Measurements from ENCODE around the gene TEFM. TPM values are rescaled to one million over a fixed set of nuclear protein-coding genes. Genes with fewer than 3 reads are reported as not detected.
"Not testable (repeated sequence)": the region's sequence is repeated elsewhere in the genome, so short reads cannot be mapped to it uniquely, and the experiment has no call there.

Gene TEFM
- polyA plus RNA-seq, 3 donors = 4.9 to 18.3 (median 11.3) TPM

GRCh38 chr17:30924341-30924740 is 18.3 kb upstream of the TEFM start:
- WGBS, 3 donors = 64 to 75% (median 73%) methylated on average over 2 of the region's 2 CpGs

GRCh38 chr17:30922235-30923030 is 16.4 kb upstream of the TEFM start:
- 3 to 15% (median 5%) methylated on average over 50 to 66 of the region's 66 CpGs for WGBS, 3 donors
- no peak overlapping the region for H3K27ac ChIP-seq (ENCODE audit: low read depth, low read length)

More at GRCh38 chr17:30924341-30924740, 18.3 kb upstream of the TEFM start:
- H3K27ac ChIP-seq (ENCODE audit: low read depth, low read length) = no peak overlapping the region

- WGBS, 3 donors = 3 to 5% (median 3%) methylated on average over 34 to 60 of the region's 60 CpGs
- H3K27ac ChIP-seq (ENCODE audit: low read depth, low read length) = no peak within 1 kb of the TSS
These were observed 15.6 kb upstream of the TEFM start, which contains the start of gene ADAP2 for GRCh38 chr17:30921544-30922196. TSS of gene ADAP2 (plus strand) at chr17:30921945. CDS start at chr17:30922015, 70 bp downstream.

GRCh38 chr17:30920683-30921543 is 14.9 kb upstream of the TEFM start:
- 79 to 81% (median 81%) methylated on average over 11 of the region's 11 CpGs for WGBS, 3 donors
- H3K27ac ChIP-seq (ENCODE audit: low read depth, low read length) = no peak overlapping the region

- 42 to 76% (median 68%) methylated on average over 4 of the region's 4 CpGs for WGBS, 3 donors
These were observed 14.2 kb upstream of the TEFM start for GRCh38 chr17:30920282-30920681.

GRCh38 chr17:30917050-30917449 is 11.0 kb upstream of the TEFM start:
- no peak overlapping the region for H3K27ac ChIP-seq (ENCODE audit: low read depth, low read length)

More at GRCh38 chr17:30920282-30920681, 14.2 kb upstream of the TEFM start:
- no peak overlapping the region for H3K27ac ChIP-seq (ENCODE audit: low read depth, low read length)

GRCh38 chr17:30915833-30916611 is 10.0 kb upstream of the TEFM start:
- WGBS, 3 donors = 56 to 87% (median 84%) methylated on average over 5 of the region's 5 CpGs
- no peak overlapping the region for H3K27ac ChIP-seq (ENCODE audit: low read depth, low read length)

- no peak overlapping the region for H3K27ac ChIP-seq (ENCODE audit: low read depth, low read length)
These were observed 7.9 kb upstream of the TEFM start for GRCh38 chr17:30913955-30914354.

GRCh38 chr17:30910151-30910550 is 4.1 kb upstream of the TEFM start:
- WGBS, 3 donors = 94 to 97% (median 95%) methylated on average over 7 of the region's 7 CpGs
- H3K27ac ChIP-seq (ENCODE audit: low read depth, low read length) = not testable (repeated sequence)

GRCh38 chr17:30908717-30909420 is 2.8 kb upstream of the TEFM start:
- H3K27ac ChIP-seq (ENCODE audit: low read depth, low read length) = no peak overlapping the region
- WGBS, 3 donors = 72 to 87% (median 86%) methylated on average over 3 of the region's 3 CpGs

- H3K27ac ChIP-seq (ENCODE audit: low read depth, low read length) = no peak overlapping the region
- WGBS, 3 donors = 0 to 1% (median 1%) methylated on average over 11 of the region's 11 CpGs
These were observed 317 bp downstream of the TEFM start for GRCh38 chr17:30905742-30906100.

- no peak overlapping the region for H3K27ac ChIP-seq (ENCODE audit: low read depth, low read length)
- WGBS, 3 donors = 93 to 96% (median 94%) methylated on average over 5 of the region's 5 CpGs
These were observed 8.7 kb downstream of the TEFM start for GRCh38 chr17:30897311-30897710.

- 83 to 94% (median 85%) methylated on average over 3 of the region's 3 CpGs for WGBS, 3 donors
- H3K27ac ChIP-seq (ENCODE audit: low read depth, low read length) = no peak overlapping the region
These were observed 11.8 kb downstream of the TEFM start for GRCh38 chr17:30894236-30894635.

GRCh38 chr17:30886187-30886586 is 19.9 kb downstream of the TEFM start:
- H3K27ac ChIP-seq (ENCODE audit: low read depth, low read length) = no peak overlapping the region
- WGBS, 3 donors = 95 to 98% (median 95%) methylated on average over 5 of the region's 5 CpGs

GRCh38 chr17:30869005-30869404 is 37.0 kb downstream of the TEFM start:
- 94 to 98% (median 97%) methylated on average over 6 of the region's 6 CpGs for whole genome bisulfite sequencing, 3 donors
- H3K27ac ChIP-seq (ENCODE audit: low read depth, low read length) = no peak overlapping the region

- 90 to 100% (median 97%) methylated on average over 1 of the region's 1 CpG for WGBS, 3 donors
- H3K27ac ChIP-seq (ENCODE audit: low read depth, low read length) = no peak overlapping the region
These were observed 41.4 kb downstream of the TEFM start for GRCh38 chr17:30864636-30865035.

GRCh38 chr17:30858556-30859250 is 47.3 kb downstream of the TEFM start:
- no peak overlapping the region for H3K27ac ChIP-seq (ENCODE audit: low read depth, low read length)
- 93 to 97% (median 95%) methylated on average over 9 of the region's 9 CpGs for WGBS, 3 donors
